ENCODE results near the gene VARS2.

Gene VARS2

GRCh38 chr6:30882759-30883684, 31.0 kb upstream of the VARS2 start:
- Histone ChIP-seq H2AFZ (peak overlapping the region; percentile 89), H3K36me3 (ENCODE audit: control insufficient read depth, insufficient read depth, low read length) (no peaks in the 10 kb centered on the region), H3K27ac (peak overlapping the region; percentile 100), H3K4me3 (ENCODE audit: low read depth, low read length) (peak overlapping the region; percentile 72), H3K27me3 (ENCODE audit: control insufficient read depth, insufficient read depth, low read length) (no peaks in the 10 kb centered on the region), H3K9me3 (ENCODE audit: control insufficient read depth, low read length) (no peaks in the 10 kb centered on the region), H3K4me2 (ENCODE audit: low read length) (peak overlapping the region; percentile 99), H3K9ac (peak overlapping the region; percentile 97), H3K4me1 (peaks cover 56% of the 10 kb centered on the region), H3K79me2 (peaks cover 16% of the 10 kb centered on the region)
- no peak for TF ChIP-seq CTCF (IDR thresholded peaks at IDR 0.05)

GRCh38 chr6:30883685-30884520, 30.1 kb upstream of the VARS2 start, which contains the start of gene DDR1:
Gene DDR1, plus strand, starts transcription at chr6:30884519. Its CDS starts 4,211 bp downstream, at chr6:30888730.
- peak within 1 kb of the TSS; percentile 99 for H3K4me2 ChIP-seq (ENCODE audit: low read length)
- H3K9me3 ChIP-seq (ENCODE audit: control insufficient read depth, low read length), result no peaks in the 10 kb centered on the region
- H3K4me3 ChIP-seq (ENCODE audit: low read depth, low read length), result peak within 1 kb of the TSS; percentile 72
- H3K79me2 ChIP-seq, result peaks cover 22% of the 10 kb centered on the region
- peak within 1 kb of the TSS; percentile 100 for H3K27ac ChIP-seq
- TF ChIP-seq CTCF (IDR thresholded peaks at IDR 0.05), result no peak
- no peaks in the 10 kb centered on the region for H3K36me3 ChIP-seq (ENCODE audit: control insufficient read depth, insufficient read depth, low read length)
- peak within 1 kb of the TSS; percentile 89 for H2AFZ ChIP-seq
- H3K4me1 ChIP-seq, result peaks cover 56% of the 10 kb centered on the region
- H3K9ac ChIP-seq, result peak within 1 kb of the TSS; percentile 97
- H3K27me3 ChIP-seq (ENCODE audit: control insufficient read depth, insufficient read depth, low read length), result no peaks in the 10 kb centered on the region

- peak overlapping the region; percentile 52 for H2AFZ ChIP-seq
- no peaks in the 10 kb centered on the region for H3K36me3 ChIP-seq (ENCODE audit: control insufficient read depth, insufficient read depth, low read length)
- peaks cover 52% of the 10 kb centered on the region for H3K4me1 ChIP-seq
- TF ChIP-seq CTCF (IDR thresholded peaks at IDR 0.05), result no peak
- H3K9ac ChIP-seq, result peak overlapping the region; percentile 49
- peak overlapping the region; percentile 99 for H3K4me2 ChIP-seq (ENCODE audit: low read length)
- peak overlapping the region; percentile 100 for H3K27ac ChIP-seq
- H3K4me3 ChIP-seq (ENCODE audit: low read depth, low read length), result peak overlapping the region; percentile 72
- H3K79me2 ChIP-seq, result peaks cover 31% of the 10 kb centered on the region
- H3K27me3 ChIP-seq (ENCODE audit: control insufficient read depth, insufficient read depth, low read length), result no peaks in the 10 kb centered on the region
- no peaks in the 10 kb centered on the region for H3K9me3 ChIP-seq (ENCODE audit: control insufficient read depth, low read length)
Measured at GRCh38 chr6:30884521-30885480, 29.2 kb upstream of the VARS2 start.

GRCh38 chr6:30885481-30885998, 28.5 kb upstream of the VARS2 start:
- Histone ChIP-seq H3K4me2 (ENCODE audit: low read length) (peak overlapping the region; percentile 99), H3K79me2 (peaks cover 38% of the 10 kb centered on the region), H3K4me1 (peaks cover 51% of the 10 kb centered on the region), H3K27me3 (ENCODE audit: control insufficient read depth, insufficient read depth, low read length) (no peaks in the 10 kb centered on the region), H3K27ac (peak overlapping the region; percentile 100), H3K36me3 (ENCODE audit: control insufficient read depth, insufficient read depth, low read length) (no peaks in the 10 kb centered on the region), H3K4me3 (ENCODE audit: low read depth, low read length) (peak overlapping the region; percentile 72), H3K9me3 (ENCODE audit: control insufficient read depth, low read length) (no peaks in the 10 kb centered on the region), H2AFZ (peak overlapping the region; percentile 19), H3K9ac (peak overlapping the region; percentile 49)
- TF ChIP-seq CTCF (IDR thresholded peaks at IDR 0.05), result no peak

All from parathyroid adenoma (tissue), 2 donors.